HL-60/S4 treated with retinoic acid at 250 ng/mL for 4 days and 3 days (cell line): ENCODE data around the gene CERS6.

ENCODE experiments used
- in situ Hi-C: fragments of 300-500 bp; cut with MboI; formaldehyde crosslinking; loops from 2 replicates; pipeline ENCODE4 v1.7.0; 2022; ENCODE audit warnings: low sequenced_read_pairs

Gene CERS6

DNA sequence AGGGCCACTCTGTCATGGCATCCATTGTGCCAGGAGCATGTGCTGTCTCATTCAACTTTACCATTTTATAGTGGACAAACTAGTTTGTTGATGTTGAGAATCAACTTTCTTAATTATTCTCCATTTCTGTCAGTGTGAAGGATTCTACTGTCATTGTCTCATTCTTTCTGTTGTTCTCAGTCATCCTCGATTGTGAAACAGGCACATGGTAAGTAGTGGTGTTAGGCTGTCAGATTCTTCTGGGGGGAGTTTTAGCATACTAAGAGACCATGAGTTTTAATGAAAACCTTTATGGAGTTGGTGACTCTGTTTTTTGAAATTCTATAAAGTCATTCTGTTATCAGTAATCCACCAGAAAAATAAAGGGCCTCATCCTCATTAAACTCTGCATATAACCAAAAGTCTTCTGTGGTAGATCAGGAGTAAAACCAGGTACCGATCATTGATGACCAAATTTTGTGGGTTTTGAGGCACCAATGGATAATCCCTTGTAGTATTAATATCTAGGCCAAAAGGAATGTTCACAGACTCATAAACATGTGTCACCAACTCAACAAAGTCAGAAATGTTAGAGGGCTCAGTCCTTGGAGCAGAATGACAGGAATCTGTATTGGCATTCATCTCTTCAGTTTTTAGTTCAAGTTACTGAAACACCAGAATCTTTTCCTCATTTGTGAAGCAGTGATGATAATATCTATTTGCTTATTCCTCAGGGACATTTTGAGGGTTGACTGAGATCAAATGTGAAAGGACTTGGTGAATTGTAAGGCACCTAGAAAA is 73.2 kb downstream of the CERS6 start:
- in situ Hi-C loops: no loop called here

DNA sequence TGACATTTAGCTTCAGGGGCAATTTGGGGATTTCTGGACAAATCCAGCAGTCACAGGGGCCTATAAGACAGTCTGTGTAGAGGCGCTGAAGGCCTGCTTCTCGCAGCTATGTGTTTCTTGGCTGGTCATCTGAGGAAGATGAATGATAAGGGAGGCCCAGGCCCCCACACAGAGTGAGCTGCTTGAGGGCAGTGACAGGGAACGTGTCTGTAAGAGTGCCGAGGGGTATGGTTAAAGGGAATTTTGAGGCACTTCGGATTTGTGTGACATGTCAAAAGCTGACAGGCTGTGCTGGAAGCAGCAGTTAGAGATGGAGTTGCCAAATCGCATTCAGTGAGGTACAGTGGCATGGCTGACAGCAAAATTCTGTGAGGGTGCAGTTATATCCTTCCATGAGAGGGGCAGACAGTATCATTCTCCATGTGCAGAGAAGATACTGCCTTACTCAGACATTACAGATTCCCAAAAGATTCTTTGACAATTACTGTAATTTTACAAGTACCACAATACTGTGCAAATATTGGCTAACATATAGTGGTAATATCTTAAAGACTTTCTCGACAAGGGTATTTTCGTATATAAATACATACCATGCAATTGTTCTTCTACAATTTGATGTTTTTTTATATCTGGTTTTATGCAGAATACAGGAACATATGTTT is 74.0 kb downstream of the CERS6 start:
- in situ Hi-C loops: no loop called here

DNA sequence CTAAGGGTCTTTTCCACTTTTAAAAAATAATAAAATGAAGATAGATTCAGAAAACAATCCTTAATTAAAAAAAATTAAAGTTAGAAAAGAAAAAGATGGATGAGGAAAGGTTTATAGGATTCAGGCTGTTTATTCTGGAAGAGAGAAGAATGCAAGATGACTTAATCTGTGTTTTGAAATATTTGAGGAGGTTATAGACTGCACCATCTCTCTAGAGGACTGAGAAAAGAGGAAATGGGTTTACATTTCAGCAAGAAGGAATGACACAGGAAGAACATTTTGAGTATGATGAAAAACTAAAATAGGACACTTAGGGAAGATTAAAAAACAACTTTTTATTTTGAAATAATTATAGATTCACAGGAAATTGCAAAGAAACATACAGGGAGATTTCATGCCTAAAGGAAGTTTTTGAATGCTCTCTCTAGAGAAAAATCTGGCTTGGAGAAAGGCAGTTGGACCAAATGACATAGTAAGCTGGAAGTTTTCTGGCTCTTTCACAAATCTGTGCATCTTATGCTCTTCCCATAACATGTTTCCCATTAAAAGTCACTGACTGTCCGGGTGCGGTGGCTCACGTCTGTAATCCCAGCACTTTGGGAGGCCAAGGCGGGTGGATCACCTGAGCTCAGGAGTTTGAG is 75.0 kb downstream of the CERS6 start:
- in situ Hi-C loops: no loop called here

DNA sequence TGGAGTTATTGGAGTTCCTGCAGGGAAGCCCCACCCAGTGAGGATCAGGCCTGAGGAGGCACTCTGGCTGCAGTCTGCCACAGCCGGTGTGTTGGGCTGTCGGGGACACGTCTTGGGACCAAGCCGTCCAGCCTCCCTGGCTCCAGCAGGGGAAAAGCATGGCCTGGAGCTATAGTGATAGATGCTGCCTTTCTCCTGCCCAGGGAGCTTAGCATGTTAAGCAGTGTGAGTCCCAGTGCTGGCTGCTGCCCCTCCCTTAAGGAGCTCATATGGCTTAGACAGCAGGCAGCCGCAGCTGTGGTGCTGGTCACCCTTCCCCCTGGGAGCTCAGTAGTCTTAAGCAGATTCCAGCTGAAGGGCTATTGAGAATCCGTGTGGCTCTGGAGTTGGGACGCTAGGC is 78.9 kb downstream of the CERS6 start:
- in situ Hi-C loops: no loop called here

DNA sequence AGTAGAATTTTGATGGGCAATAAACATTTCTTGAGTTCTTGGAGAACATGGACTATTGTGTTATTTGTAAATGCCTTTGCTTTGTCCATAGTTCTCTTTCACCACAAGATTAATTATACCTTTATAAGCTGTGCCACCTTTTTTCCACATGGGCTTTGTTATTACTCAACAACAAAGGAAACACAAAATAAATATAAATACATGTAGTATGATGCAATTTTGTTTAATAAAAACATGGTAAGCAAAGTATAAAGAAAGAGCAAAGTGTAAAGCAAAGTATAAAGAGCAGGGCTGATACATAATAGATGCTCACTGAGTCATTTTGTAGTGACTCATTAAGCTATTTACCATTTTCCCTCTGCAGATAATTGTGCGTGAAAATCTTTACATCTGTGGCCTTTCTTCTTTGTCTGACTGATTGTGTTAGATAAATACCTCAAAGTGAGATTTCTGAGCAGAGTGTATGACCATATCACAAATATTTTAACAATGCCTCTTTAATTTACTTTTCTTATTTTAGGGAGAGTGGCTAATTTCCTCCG is 80.9 kb downstream of the CERS6 start:
- in situ Hi-C loops: no loop called here

DNA sequence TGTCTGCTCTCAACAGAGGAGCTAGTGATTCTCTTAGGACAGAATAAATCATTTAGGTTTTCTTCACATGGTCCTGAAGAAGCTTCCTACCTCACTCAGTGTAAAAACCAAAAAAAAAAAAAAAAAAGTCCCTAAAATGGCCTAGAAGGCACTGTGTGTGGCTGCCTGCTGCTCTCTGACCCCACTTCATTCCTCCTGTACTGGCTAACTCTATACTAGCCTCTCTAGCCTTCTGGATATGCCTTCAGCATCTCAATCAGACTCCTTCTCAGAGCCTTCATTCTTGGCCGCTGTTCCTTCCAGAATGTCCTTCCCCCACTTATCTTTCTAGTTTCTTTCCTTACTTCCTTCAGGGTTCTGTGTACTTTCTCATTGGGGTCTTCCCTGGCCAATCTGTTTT is 82.1 kb downstream of the CERS6 start:
- in situ Hi-C loops: no loop called here

DNA sequence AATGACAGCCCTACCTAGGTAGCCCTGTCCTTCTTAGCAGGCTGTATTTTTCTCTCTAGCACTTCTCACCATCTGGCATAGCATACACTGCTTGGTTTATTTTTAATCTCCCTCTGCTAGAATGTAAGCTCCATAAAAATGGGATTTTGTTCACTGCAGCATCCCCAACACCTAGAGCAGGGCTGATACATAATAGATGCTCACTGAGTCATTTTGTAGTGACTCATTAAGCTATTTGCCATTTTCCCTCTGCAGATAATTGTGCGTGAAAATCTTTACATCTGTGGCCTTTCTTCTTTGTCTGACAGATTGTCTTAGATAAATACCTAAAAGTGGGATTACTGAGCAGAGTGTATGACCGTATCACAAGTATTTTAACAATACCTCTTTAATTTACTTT is 82.5 kb downstream of the CERS6 start:
- in situ Hi-C loops: no loop called here

DNA sequence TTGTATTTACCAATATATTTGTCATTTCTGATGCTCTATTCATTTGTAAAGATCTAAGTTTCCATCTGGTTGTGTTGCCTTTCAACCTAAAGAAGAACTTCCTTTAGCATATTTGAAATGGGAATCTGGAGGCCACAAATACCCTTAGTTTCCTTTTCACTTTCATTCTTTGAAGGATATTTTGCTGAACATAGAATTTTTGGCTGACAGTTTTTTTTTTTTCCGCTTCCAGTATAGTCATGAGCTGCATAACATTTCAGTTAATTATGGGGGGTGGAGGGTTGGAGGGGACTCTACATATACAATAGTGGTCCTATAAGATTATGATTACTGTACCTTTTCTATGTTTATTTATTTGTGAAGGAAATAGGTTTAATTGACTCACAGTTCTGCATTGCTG is 83.9 kb downstream of the CERS6 start:
- in situ Hi-C loops: no loop called here

DNA sequence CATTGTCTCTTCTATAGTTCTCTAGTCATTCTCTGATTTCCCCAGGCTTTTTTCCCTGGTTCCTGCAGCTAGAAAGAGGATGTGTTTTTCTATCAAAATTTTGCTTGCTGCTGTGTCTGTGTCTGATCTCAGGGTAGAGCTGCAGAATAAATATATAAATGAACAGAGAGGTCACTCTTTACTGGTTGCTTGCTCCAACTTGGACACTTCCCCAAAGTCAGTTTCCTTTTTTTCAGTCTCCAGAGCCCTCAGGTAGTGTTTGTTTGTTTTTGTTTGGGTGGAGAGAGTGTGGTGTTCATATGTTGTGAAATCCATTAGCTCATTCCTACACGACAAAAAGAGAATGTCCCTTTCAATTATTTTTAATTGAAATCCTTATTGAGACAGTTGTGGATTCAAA is 85.8 kb downstream of the CERS6 start:
- in situ Hi-C loops: no loop called here

DNA sequence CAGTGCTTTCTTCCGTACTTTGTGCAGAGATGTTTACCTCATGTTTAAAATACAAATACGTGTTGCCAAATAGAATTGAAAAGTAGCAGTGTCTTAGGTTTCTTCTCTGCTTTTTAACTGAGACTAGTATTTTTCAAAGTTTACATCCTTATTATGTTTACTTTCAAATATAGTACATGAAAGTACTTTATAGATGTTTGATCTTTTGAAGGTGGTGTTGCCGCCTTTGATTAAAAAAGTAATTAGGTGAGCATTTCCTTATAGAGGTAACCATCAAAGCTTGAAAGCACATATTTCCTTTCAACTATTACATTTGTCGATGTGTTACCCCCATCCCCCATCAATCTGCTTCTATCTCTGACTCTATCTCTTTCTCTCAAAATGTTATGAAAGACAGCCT is 87.0 kb downstream of the CERS6 start:
- in situ Hi-C loops: no loop called here

DNA sequence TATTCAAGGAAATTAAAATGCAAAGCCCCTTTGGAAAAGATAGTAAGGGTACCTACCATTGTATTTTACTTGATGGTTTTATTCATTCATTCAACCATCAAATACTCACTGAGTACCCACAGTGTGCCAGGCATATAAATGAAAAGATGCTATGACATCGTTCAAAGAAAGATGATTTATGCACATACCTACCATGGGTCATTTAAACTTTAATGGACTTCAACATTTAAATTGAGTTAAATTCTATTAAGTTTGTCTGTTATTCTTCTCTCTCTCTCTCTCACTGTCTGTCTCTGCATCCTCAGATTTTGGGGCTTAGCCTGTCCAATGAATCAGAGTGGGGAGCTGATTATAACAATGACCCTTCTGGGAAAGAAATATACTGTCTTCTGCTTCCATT is 87.9 kb downstream of the CERS6 start:
- in situ Hi-C loops: no loop called here

DNA sequence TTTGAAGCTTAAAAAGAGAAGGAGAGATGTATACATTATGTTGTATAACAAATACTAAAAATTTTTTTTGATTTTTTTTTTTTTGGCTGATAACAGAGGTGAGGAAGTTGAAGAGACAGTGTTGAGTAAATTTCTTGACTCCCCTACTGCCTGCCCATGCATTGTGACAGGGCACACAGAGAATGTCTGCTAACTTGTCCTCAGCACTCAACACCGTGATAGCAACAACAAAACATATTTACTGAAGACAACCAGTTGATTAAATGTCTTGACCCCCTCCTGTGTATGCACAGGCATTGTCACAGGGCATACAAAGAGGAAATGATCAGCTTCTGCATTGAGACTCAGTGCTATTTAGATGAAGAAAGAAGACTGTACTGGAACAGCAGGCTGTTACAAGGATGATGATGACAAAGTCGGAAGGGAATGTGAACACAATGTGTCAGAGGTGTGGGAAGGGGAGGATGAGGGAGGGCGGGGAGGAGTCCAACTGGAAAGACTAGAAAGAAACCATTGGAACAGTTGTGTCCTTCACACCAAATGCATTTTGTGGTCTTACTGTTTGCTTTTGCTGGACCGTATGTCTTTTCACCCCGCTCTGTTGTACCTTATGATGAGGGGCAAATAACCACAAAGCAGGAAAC is 89.5 kb downstream of the CERS6 start:
- in situ Hi-C loops: no loop called here

DNA sequence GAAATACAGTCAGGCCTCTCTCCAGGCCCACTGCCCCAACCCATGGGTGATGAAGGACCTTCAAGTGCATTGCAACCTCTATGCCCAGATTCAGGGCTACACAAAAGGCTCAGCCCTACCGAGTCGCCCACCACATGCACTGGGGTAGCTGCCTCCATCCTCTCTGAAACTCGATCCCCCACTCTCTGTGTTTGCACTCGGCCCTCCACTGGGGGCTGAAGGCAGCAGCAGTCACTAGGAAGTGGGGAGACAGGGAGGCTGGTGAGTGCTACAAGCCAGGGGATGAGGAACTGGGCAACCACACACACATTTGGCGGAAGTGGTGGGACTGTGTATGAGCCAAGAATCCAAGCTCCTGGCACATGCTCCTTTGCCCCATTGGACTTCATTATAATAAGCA is 94.6 kb downstream of the CERS6 start:
- in situ Hi-C loops: no loop called here

DNA sequence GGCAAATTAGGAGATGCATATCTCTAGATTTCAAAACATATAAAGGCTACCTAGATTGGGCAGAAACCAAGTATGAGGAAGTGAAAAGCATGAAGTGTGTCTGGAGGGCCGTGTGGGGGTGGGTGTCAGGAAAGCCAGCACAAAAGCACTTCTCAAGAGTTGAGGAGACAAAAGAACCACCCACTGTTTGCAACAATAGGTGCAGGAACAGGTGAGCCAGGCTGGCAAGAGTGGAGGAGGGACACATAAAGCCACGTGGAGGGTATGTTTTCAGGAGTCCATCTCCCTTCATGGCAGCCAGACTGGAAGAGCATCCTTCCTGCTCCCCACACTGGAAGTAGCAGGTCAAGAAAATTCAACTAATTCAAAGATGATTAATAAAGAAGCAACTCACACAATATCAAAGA is 96.4 kb downstream of the CERS6 start:
- in situ Hi-C loops: no loop called here

DNA sequence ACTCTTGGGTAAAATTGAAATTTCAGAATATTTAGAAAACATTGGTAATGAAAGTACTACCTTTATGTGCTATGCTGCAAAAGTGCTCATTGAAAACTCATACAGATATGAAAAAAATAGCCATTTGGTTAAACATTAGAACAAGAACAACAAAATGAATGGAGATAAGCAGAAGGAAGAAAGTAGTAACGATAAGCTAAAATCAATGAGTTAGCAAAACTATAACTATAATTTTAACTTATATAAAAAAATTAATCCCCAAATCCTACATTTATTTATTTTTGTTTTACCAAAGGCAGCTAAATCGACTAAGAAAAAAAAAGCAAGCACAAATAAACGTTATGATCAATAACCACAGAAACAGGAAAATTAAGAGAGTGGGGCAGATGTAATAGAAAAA is 99.2 kb downstream of the CERS6 start:
- in situ Hi-C loops: no loop called here

DNA sequence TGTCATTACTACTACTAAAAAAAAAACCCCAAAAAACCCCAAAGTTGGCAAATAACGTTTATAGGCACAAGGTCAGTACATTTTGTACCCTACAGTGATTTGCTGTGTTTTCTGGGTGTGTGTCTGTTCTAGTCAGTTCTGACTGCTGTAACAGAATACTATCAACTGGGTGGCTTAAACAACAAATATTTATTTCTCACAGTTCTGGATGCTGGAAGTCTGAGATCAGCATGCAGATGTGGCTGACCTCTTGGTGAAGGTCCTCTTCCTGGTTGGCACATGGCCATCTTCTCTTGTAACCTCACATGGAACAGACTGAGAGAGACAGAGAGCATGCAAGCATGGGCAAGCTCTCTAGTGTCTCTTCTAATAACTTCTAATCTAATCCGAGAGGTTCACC is 103.1 kb downstream of the CERS6 start:
- in situ Hi-C loops: no loop called here

DNA sequence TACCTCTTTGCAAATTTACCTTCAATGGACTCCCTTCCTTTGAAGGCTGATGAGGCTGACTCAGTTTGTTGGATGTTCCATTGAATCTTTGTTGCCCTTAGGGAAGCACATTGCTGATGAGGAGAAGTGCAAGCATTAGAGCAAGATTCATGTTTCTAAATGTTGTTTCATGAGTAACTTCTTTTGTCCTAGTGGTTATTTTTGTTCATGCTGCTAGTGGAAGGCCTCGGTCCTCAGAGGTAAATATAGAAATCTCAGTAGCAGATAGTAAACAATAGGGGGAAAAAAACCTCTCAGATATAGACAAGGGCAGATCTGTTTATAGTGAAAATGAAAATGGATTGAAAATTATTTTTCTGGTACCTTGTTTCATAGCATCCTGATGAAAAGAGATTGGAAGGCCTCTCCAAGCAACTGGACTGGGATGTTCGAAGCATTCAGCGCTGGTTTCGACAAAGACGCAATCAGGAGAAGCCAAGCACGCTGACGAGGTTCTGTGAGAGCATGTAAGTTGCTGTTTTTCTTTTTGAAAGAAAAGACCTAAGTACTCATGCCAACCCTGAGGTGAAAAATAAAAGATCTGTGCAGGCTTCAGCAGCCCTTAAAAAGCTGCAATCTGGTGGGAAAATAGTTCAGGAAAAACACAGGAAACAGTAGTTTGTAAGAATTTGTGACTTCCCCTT is 104.9 kb downstream of the CERS6 start:
- in situ Hi-C loops: no loop called here

DNA sequence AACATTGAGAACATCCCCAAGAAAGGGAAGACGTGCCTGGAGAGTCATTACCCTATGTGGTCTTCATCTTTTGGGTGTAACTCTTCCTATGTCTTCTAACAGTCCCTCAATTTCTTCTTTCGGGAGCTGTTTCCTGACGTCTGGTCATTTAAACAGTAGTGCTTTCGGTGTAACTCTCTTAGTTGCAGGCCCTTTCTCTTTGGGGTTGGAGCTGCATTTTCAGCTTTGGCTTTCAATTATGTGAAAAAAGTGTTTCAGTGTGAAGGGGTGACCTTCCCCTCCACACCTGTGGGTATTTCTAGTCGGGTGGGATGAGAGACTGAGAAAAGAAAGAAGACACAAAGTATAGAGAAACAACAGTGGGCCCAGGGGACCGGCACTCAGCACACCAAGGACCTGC is 105.9 kb downstream of the CERS6 start:
- in situ Hi-C loops: no loop called here

DNA sequence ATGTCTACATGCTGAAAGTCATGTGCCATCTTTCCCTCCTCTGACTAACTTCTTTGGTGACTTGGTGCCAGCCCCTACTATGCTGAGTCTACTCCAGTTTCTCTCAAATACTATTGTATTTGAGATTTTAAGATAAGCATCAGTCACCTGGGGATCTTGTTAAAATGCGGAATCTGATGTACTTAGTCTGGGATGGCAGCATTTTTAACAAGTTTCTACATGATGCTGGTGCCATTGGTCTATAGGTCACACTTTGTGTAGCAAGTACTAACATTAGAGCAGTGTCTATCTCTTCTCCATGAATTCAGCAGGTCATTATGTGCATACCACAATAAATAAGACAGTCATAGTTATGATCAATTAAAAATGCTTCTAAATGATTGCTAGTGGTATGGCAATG is 106.9 kb downstream of the CERS6 start:
- in situ Hi-C loops: no loop called here

DNA sequence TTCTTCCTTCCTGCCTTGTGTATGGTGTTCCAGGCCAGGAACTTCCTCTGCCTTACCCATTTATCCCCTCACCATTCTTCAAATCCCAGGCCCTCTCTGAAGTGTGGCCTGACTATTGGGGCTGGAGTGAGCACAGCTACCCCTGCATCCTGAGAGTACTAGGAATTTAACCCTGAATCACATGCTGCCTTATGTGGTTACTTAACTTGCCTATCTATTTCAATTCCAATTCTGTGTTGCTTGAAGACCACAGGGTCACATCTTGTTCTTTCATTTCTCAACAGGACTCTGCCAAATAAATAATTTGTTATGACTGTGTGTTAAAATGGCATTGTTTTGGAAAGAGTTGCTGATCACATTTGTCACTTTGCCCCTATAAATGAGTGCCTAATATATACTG is 108.6 kb downstream of the CERS6 start:
- in situ Hi-C loops: no loop called here

DNA sequence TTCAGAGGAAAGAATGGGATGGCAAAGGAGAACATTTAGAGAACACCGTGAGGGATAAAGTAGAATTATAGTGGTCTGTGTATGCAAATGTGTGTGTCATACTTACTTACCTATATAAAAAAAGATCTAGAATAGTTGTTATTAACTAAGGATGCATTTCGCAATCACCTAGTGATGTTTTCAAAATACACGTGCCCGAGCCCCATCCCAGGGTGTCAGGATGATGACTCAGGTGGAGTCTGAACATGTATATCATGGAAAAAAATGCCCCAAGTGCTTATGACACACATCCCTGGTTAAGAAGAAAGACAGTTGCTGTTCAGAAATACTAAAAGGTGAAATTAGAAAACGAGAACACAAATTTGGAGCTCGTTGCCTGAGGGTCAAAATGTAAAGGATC is 109.0 kb downstream of the CERS6 start:
- in situ Hi-C loops: no loop called here
